ENCODE results near the gene OR10W1. TPM values are rescaled to one million over a fixed set of nuclear protein-coding genes. Genes with fewer than 3 reads are reported as not detected.

Gene OR10W1, protein sequence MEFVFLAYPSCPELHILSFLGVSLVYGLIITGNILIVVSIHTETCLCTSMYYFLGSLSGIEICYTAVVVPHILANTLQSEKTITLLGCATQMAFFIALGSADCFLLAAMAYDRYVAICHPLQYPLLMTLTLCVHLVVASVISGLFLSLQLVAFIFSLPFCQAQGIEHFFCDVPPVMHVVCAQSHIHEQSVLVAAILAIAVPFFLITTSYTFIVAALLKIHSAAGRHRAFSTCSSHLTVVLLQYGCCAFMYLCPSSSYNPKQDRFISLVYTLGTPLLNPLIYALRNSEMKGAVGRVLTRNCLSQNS
- total RNA-seq: not detected in 2 replicates

DNA sequence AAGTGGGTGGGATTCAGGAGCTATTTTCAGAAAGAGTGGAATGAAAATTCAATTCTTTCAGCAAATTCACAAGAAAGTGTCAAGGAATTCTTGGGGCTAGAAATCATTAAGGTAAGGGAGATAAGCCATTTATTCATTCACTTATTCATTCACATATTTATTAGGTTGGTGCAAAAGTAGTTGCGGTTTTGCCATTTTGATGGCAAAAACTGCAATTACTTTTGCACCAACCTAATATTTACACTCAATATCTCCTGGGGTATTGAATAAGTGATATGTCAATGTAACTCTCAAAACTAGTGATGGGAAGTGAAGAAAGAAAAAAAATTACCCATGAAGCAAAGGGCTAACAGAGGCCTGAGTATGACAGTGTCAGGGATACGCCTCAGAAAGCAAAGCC, at the start of gene OR10W1:
Gene OR10W1 (minus strand): TSS at position 119 of the 400 bp plus-strand sequence. CDS start 402 bp downstream, outside the sequence.
- TF ChIP-seq, protein P1, sequence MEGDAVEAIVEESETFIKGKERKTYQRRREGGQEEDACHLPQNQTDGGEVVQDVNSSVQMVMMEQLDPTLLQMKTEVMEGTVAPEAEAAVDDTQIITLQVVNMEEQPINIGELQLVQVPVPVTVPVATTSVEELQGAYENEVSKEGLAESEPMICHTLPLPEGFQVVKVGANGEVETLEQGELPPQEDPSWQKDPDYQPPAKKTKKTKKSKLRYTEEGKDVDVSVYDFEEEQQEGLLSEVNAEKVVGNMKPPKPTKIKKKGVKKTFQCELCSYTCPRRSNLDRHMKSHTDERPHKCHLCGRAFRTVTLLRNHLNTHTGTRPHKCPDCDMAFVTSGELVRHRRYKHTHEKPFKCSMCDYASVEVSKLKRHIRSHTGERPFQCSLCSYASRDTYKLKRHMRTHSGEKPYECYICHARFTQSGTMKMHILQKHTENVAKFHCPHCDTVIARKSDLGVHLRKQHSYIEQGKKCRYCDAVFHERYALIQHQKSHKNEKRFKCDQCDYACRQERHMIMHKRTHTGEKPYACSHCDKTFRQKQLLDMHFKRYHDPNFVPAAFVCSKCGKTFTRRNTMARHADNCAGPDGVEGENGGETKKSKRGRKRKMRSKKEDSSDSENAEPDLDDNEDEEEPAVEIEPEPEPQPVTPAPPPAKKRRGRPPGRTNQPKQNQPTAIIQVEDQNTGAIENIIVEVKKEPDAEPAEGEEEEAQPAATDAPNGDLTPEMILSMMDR (conservative IDR thresholded peaks at IDR 0.05; ENCODE audit: low read depth, low read length): no peak
- no peak within 1 kb of the TSS for H3K4me3 ChIP-seq (ENCODE audit: low read depth, low read length)
- no peak for DNase-seq (ENCODE audit: low read depth)

GRCh38 chr11:58316142-58316541, 48.1 kb upstream of the OR10W1 start:
- DNase-seq (ENCODE audit: low read depth): peak; percentile 26
- H3K4me3 ChIP-seq (ENCODE audit: low read depth, low read length): no peak overlapping the region
- TF ChIP-seq, protein P1 (conservative IDR thresholded peaks at IDR 0.05; ENCODE audit: low read depth, low read length): no peak

- H3K4me3 ChIP-seq (ENCODE audit: low read depth, low read length): no peak overlapping the region
- no peak for DNase-seq (ENCODE audit: low read depth)
Measured at GRCh38 chr11:58301576-58301975, 33.5 kb upstream of the OR10W1 start.

DNA sequence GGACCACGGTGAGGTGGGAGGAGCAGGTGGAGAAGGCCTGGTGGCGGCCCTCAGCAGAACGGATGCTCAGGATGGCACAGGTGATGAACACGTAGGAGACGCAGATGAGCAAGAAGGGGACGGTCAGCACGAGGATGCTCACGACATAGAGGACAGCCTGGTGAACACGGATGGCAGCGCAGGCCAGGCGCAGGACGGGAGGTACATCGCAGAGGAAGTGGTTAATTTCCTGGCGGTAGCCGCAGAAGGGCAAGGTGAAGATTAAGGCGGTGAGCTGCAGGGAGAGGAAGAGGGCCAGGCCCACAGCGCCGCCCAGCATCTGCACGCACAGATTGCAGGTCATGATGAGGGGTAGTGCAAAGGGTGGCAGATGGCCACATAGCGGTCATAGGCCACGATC, 24.0 kb upstream of the OR10W1 start:
- no peak overlapping the region for H3K4me3 ChIP-seq (ENCODE audit: low read depth, low read length)
- no peak for DNase-seq (ENCODE audit: low read depth)
- TF ChIP-seq, protein P1 (conservative IDR thresholded peaks at IDR 0.05; ENCODE audit: low read depth, low read length): no peak

More at GRCh38 chr11:58301576-58301975, 33.5 kb upstream of the OR10W1 start:
- TF ChIP-seq, protein P1 (conservative IDR thresholded peaks at IDR 0.05; ENCODE audit: low read depth, low read length): no peak

GRCh38 chr11:58289266-58289665, 21.2 kb upstream of the OR10W1 start:
- DNase-seq (ENCODE audit: low read depth): no peak
- TF ChIP-seq, protein P1 (conservative IDR thresholded peaks at IDR 0.05; ENCODE audit: low read depth, low read length): no peak

GRCh38 chr11:58286249-58286648, 18.2 kb upstream of the OR10W1 start:
- TF ChIP-seq, protein P1 (conservative IDR thresholded peaks at IDR 0.05; ENCODE audit: low read depth, low read length): peak; percentile 93
- DNase-seq (ENCODE audit: low read depth): peak; percentile 7
- H3K4me3 ChIP-seq (ENCODE audit: low read depth, low read length): no peak overlapping the region

More at GRCh38 chr11:58289266-58289665, 21.2 kb upstream of the OR10W1 start:
- no peak overlapping the region for H3K4me3 ChIP-seq (ENCODE audit: low read depth, low read length)

All from epithelial cell of proximal tubule (primary cell).